Epidermal melanocyte (primary cell): ENCODE results near the gene SYNPR.

Experiments used
- DNase-seq: peaks from one replicate; pipeline ENCODE4 v3.0.0; 2011; ENCODE audit warnings: low spot score; ENCODE audit not compliant: insufficient read length

The SYNPR gene

GRCh38 chr3:63532521-63532920, 254.4 kb downstream of the SYNPR start:
- DNase-seq = no peak

GRCh38 chr3:63538919-63539318, 260.8 kb downstream of the SYNPR start:
- no peak for DNase-seq

- no peak for DNase-seq
Measured at GRCh38 chr3:63555767-63556166, 277.7 kb downstream of the SYNPR start.

- no peak for DNase-seq
Measured at GRCh38 chr3:63556401-63556800, 278.3 kb downstream of the SYNPR start.

- no peak for DNase-seq
Measured at GRCh38 chr3:63557912-63558311, 279.8 kb downstream of the SYNPR start.

GRCh38 chr3:63559884-63560283, 281.8 kb downstream of the SYNPR start:
- DNase-seq = no peak

GRCh38 chr3:63561879-63562278, 283.8 kb downstream of the SYNPR start:
- DNase-seq = no peak

- no peak for DNase-seq
Measured at GRCh38 chr3:63562323-63562722, 284.2 kb downstream of the SYNPR start.

GRCh38 chr3:63563572-63563971, 285.5 kb downstream of the SYNPR start:
- DNase-seq = no peak

- no peak for DNase-seq
Measured at GRCh38 chr3:63565220-63565619, 287.1 kb downstream of the SYNPR start.

GRCh38 chr3:63571682-63572081, 293.6 kb downstream of the SYNPR start:
- no peak for DNase-seq

GRCh38 chr3:63576846-63577245, 298.7 kb downstream of the SYNPR start:
- no peak for DNase-seq

GRCh38 chr3:63578858-63579257, 300.8 kb downstream of the SYNPR start:
- no peak for DNase-seq

GRCh38 chr3:63580151-63580550, 302.0 kb downstream of the SYNPR start:
- no peak for DNase-seq

GRCh38 chr3:63582943-63583500, 304.9 kb downstream of the SYNPR start:
- no peak for DNase-seq

- no peak for DNase-seq
Measured at GRCh38 chr3:63584681-63585080, 306.6 kb downstream of the SYNPR start.

- no peak for DNase-seq
Measured at GRCh38 chr3:63585927-63586326, 307.8 kb downstream of the SYNPR start.

GRCh38 chr3:63588895-63589294, 310.8 kb downstream of the SYNPR start:
- DNase-seq = no peak

GRCh38 chr3:63593779-63594178, 315.7 kb downstream of the SYNPR start:
- no peak for DNase-seq

GRCh38 chr3:63595221-63595620, 317.1 kb downstream of the SYNPR start:
- no peak for DNase-seq

GRCh38 chr3:63597019-63597418, 318.9 kb downstream of the SYNPR start:
- DNase-seq = no peak

GRCh38 chr3:63607716-63608115, 329.6 kb downstream of the SYNPR start:
- DNase-seq = no peak

GRCh38 chr3:63609408-63609807, 331.3 kb downstream of the SYNPR start:
- no peak for DNase-seq

GRCh38 chr3:63609834-63610233, 331.7 kb downstream of the SYNPR start:
- no peak for DNase-seq
